Stimulated activated CD8-positive, alpha-beta memory T cell treated with anti-CD3 and anti-CD28 coated beads, Interleukin-7, amount 100 ng/mL, for 4 hours (primary cell): ENCODE data around the gene DKKL1.
A peak's percentile ranks its signal among the peaks of the same experiment; 100 is the strongest.

Experiments
- DNase-seq, 2 donors: peaks; one replicate each; pipeline ENCODE4 v3.0.0-alpha.2; 2020; ENCODE audit warnings: low read depth in 2 of 2

DKKL1 gene

GRCh38 chr19:49338023-49338677, 25.5 kb upstream of the DKKL1 start:
- no peak for DNase-seq

GRCh38 chr19:49338691-49339300, 24.9 kb upstream of the DKKL1 start:
- no peak for DNase-seq

- no peak for DNase-seq
These were observed 24.2 kb upstream of the DKKL1 start for GRCh38 chr19:49339301-49340068.

- peak in 1 of 2 donors; percentile 36 for DNase-seq
These were observed 23.4 kb upstream of the DKKL1 start for GRCh38 chr19:49340069-49340864.

GRCh38 chr19:49340865-49341718, 22.6 kb upstream of the DKKL1 start:
- no peak for DNase-seq

- DNase-seq = no peak
These were observed 21.4 kb upstream of the DKKL1 start for GRCh38 chr19:49342291-49342721.

GRCh38 chr19:49343123-49343522, 20.6 kb upstream of the DKKL1 start:
- DNase-seq = no peak

- no peak for DNase-seq
These were observed 18.9 kb upstream of the DKKL1 start for GRCh38 chr19:49344505-49345423.

GRCh38 chr19:49347191-49347590, 16.5 kb upstream of the DKKL1 start:
- DNase-seq = no peak

- no peak for DNase-seq
These were observed 15.8 kb upstream of the DKKL1 start for GRCh38 chr19:49347835-49348234.

- DNase-seq = no peak
These were observed 15.1 kb upstream of the DKKL1 start for GRCh38 chr19:49348305-49349189.

- DNase-seq = no peak
These were observed 14.1 kb upstream of the DKKL1 start for GRCh38 chr19:49349567-49349966.

GRCh38 chr19:49355909-49356353, 7.7 kb upstream of the DKKL1 start:
- no peak for DNase-seq

- DNase-seq = no peak
These were observed 7.3 kb upstream of the DKKL1 start for GRCh38 chr19:49356382-49356781.

GRCh38 chr19:49357186-49357585, 6.5 kb upstream of the DKKL1 start:
- no peak for DNase-seq

- DNase-seq = no peak
These were observed 3.5 kb upstream of the DKKL1 start for GRCh38 chr19:49359851-49360820.

- no peak for DNase-seq
These were observed 2.1 kb upstream of the DKKL1 start for GRCh38 chr19:49361438-49362047.
